HG03558 (cell line): ENCODE measurements around the gene TMCC1.

Source experiments
- ATAC-seq: cut with Tn5 transposase; IDR thresholded peaks from one replicate; pipeline ENCODE4 v1.9.1; 2021; ENCODE audit warnings: moderate number of reproducible peaks; ENCODE audit not compliant: unreplicated experiment; ENCODE audit errors: extremely low read depth

Gene TMCC1

DNA sequence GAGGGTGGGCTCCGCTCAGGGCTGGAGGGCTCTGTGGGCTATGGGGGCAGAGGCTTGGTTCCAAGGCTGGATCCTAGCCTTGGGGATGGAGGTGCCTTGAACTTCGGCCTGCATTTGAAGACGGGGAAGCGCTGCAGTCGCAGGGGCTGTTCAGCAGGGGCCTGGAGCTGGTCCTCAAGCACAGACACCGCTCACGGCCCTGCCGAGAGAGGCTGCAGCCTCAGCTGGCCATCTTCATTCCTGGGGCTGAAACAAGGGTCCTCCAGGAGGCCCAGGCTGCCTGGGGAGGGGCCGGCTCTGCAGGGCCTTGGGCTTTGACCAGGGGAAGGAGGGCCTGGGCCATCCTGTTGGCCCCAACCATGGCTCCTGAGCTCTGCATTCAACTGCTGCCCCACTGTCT lies 261.5 kb downstream of the TMCC1 start:
- ATAC-seq: no peak

DNA sequence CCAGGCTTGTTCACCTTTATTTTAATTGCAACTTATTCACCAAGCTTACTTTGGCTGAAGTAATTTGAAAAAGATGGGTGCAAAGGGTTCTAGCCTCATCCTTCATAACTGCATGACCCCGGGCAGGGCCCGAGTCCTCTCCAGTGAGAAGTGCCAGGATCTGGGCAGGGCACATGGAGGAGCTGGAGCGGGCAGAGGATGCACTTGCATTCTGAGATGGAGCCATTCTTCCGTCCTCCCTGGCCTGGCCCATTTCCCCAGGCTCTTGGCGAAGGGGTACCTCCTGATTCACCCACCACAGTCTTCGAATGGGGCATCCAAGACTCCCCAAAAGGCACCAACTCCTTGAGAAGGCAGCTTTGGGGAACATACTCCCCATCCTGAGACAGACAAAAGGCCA lies 264.5 kb downstream of the TMCC1 start:
- no peak for ATAC-seq

DNA sequence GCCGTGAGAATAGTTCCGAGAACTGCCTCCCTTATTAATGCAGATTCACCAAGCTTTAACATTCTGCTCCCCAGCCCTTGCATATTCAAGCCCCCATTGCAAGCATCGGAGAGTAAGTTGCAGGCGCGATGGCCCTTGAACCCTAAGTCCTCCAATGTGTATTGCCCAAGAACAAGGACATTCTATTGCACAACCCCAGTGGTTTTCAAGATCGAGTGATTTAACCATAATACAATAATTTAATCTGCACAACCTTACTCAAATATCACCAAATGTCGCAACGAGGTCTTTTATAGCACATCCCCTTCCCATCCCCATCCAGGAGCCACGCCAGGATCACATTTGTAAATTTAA lies 265.4 kb downstream of the TMCC1 start:
- ATAC-seq: no peak

GRCh38 chr3:129627350-129628168 lies 266.0 kb downstream of the TMCC1 start:
- no peak for ATAC-seq

- peak; percentile 77 for ATAC-seq
These were observed 266.7 kb downstream of the TMCC1 start for GRCh38 chr3:129626744-129627349.

- ATAC-seq: no peak
These were observed 268.2 kb downstream of the TMCC1 start for GRCh38 chr3:129625072-129625874.

DNA sequence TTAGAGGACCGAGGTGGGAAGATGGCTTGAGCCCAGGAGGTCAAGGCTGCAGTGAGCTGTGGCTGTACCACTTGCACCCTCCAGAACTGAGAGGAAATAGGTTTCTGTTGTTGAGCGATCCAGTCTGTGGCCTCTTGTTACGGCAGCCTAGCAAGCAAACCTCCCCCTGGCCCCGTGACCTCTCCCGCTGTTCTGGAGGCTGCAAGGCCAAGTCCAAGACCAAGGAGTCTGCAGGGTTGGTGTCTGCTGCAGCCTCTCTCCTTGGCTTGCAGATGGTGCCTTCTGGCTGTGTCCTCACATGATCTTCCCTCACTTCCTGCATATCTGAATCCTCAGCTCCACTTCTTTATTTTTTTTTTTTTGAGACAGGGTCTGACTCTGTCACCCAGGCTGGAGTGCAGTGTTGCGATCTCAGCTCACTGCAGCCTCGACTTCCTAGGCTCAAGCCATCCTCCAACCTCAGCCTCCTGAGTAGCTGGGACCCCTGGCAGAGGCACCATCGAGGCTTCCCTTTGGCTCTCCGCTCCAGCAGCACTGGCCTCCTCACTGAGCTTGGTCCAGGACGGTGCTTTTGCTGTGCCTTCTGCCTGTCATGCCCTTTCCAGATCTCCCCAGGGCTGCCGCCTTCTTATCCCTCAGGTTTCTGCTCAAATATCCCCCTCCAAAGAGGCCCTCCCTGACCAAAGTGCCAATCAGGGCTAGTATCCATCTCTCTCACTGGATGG lies 269.0 kb downstream of the TMCC1 start:
- no peak for ATAC-seq

GRCh38 chr3:129623447-129624118 lies 269.9 kb downstream of the TMCC1 start:
- no peak for ATAC-seq

DNA sequence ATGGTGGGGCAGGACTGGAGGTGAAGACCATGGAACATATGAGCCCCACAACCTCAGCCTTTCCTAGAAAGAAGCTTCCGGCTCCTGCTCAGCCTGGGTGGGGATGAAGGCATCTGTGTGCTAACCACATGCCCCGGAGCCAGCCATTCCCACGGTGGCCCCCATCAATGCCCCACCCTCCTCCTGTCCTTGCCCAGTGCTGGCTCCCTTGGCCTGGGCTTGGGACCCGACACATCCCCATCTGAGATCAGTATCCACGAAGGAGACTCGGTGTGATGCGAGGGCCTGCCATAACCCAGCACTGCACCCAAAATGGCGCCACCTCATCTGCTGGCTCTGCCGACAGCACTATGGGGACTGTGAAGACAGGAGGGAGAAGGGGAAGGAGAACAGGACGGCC lies 270.6 kb downstream of the TMCC1 start:
- ATAC-seq: no peak

- no peak for ATAC-seq
These were observed 271.2 kb downstream of the TMCC1 start for GRCh38 chr3:129622226-129622874.

- ATAC-seq: no peak
These were observed 271.8 kb downstream of the TMCC1 start for GRCh38 chr3:129621626-129622225.

DNA sequence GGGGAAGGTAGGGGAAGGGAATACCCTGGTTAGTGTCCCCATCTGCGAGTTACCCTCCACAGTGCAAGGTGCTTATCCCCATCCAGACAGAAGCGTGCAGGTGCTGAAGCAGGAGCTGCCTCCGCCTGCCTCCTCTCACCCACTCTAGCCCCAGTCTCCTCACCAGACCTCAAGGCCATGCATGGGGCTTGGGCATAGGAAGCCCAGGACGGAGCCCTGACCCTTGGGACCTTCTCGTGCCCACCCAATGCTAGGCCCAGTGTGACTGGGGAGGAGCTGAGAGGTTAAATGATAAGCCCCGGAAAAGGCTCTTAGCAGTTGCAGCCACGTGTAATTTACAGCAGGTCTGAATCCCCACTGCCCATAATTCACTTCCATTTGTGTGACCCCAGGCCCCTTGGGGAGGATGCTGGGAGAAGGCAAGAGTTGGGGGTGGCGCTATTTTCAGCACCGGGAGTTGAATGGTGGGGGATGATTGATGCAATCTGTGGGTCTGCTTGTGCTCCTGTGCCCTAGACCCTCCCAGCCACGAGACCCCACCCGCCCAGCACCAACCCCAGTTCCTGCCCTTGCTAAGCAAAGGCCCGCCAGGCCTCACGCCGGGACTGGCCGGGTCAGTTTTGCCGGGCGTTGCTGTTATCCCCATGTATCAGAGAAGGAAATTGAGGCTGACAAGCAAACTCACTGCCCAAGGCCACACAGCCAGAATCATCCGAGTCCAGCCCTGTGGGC lies 272.5 kb downstream of the TMCC1 start:
- ATAC-seq: no peak

DNA sequence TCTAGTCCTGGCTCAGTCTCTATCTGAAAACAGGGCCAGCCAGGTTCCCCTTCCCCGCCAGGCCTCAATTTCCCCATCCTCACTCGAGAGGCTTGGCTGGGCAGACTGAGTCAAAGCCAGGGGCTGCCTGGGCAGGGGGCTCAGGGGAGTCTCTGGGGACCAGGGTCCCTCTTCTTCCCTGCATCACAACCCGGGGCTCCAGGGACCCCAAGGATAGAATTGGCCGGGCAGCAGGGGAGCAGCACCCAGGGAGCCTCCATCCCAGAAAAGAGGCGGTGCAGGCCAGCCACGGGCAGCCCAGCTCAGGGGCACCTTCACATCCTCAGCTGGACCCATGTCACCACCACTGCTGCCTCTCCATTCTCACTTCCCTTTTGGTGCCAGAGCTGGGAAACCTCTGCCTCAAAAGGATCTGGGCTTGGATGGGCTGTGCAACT lies 273.8 kb downstream of the TMCC1 start:
- no peak for ATAC-seq

GRCh38 chr3:129618901-129619671 lies 274.4 kb downstream of the TMCC1 start:
- ATAC-seq: no peak

- ATAC-seq: no peak
These were observed 275.2 kb downstream of the TMCC1 start for GRCh38 chr3:129618186-129618820.

DNA sequence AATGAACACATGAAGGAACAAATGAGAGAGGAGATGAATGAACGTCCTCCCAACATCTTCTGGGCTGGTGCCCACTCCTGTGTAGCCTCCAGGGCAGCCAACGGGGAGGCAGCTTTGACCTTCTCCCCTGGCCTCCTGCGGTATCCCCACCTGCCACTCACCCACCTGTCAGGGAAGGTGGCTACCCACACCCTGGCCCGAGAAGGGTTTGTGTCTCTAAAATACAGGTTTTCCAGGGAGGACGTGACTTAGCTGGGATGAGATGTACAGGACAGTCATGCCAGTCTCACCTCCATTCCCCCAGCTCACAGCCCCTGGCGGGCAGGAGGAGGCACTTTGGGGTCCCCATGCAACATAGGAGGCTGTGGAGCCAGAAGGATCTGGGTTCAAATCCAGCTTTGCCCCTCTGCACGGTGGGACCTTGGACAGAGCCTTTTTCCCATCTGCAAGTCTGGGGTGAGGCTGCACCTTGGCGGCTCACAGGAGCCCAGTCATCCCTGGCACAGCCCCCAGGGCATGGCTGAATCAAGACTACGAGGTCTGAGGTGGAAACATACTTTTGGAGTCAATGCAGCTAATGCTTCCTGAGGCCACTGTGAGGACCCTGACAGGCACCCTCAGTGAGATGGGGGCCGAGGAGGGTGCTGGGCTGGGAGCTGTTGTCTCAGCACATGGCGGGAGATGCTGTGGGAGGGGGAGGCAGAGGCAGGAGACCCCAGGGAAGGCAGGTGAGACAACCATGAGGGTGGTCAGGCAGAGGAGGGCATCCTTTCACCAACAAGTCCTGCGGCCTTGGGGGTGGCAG lies 275.9 kb downstream of the TMCC1 start:
- ATAC-seq: no peak
